Measurements from ENCODE around the gene PIP5K1B. TPM values are rescaled to one million over a fixed set of nuclear protein-coding genes. Genes with fewer than 3 reads are reported as not detected.

PIP5K1B gene
- total RNA-seq, 1 experiment from 2014 or later: 2.5 TPM

DNA sequence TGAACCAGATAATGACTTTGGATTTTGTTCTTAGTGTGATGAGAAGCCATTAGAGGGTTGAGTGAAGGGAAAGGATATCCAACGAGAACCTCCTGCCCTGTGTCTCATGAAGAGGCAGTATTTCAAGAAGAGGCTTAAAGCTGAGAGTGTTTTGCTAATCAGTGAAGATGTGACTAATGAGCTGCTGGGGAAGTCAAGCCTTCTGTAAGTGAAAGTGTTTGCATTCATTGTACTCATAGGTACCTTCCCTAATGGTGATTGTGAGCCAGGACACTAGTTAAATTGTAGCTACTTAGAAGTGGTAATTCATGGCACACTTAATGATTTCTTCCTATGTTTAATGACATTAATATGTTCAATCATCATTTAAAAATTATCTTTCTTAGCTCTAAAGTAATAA is 23.7 kb downstream of the PIP5K1B start:
- H3K27me3 ChIP-seq (ENCODE audit: insufficient read depth, low read length): no peaks in the 10 kb centered on the region
- no peak overlapping the region for H4K5ac ChIP-seq (ENCODE audit: insufficient read length, low read depth, low read length)
- no peaks in the 10 kb centered on the region for H3K79me1 ChIP-seq (ENCODE audit: insufficient read depth, low read depth, low read length, poor library complexity, severe bottlenecking)
- no peaks in the 10 kb centered on the region for H4K20me1 ChIP-seq (ENCODE audit: control insufficient read depth, insufficient read depth, insufficient read length)
- no peak overlapping the region for H3K14ac ChIP-seq (ENCODE audit: insufficient read depth, low read length)
- DNase-seq: no peak
- no peak overlapping the region for H2AFZ ChIP-seq (ENCODE audit: low read length)
- no peaks in the 10 kb centered on the region for H3K79me2 ChIP-seq (ENCODE audit: insufficient read depth, low read length)
- H3K4me3 Mint-ChIP-seq: no peak overlapping the region
- H2BK5ac ChIP-seq (ENCODE audit: insufficient read length, low read length): no peak overlapping the region
- no peak overlapping the region for H2BK20ac ChIP-seq (ENCODE audit: low read depth, low read length, poor library complexity, severe bottlenecking)
- H2AK5ac ChIP-seq (ENCODE audit: insufficient read length, low read length): no peak overlapping the region
- peaks cover 4% of the 10 kb centered on the region; the same call in 1 of the 2 replicates for H3K4me1 ChIP-seq (ENCODE audit: insufficient read depth, low read length)
- peaks cover 0 to 4% of the 10 kb centered on the region in 2 experiments; a peak in 1 of 5 replicates for H3K9me3 Mint-ChIP-seq
- H3K9me3 ChIP-seq (ENCODE audit: control insufficient read depth, low read depth, low read length): no peaks in the 10 kb centered on the region
- H2BK120ac ChIP-seq (ENCODE audit: low read depth, low read length, poor library complexity, severe bottlenecking): no peak overlapping the region
- TF ChIP-seq, protein P1, sequence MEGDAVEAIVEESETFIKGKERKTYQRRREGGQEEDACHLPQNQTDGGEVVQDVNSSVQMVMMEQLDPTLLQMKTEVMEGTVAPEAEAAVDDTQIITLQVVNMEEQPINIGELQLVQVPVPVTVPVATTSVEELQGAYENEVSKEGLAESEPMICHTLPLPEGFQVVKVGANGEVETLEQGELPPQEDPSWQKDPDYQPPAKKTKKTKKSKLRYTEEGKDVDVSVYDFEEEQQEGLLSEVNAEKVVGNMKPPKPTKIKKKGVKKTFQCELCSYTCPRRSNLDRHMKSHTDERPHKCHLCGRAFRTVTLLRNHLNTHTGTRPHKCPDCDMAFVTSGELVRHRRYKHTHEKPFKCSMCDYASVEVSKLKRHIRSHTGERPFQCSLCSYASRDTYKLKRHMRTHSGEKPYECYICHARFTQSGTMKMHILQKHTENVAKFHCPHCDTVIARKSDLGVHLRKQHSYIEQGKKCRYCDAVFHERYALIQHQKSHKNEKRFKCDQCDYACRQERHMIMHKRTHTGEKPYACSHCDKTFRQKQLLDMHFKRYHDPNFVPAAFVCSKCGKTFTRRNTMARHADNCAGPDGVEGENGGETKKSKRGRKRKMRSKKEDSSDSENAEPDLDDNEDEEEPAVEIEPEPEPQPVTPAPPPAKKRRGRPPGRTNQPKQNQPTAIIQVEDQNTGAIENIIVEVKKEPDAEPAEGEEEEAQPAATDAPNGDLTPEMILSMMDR (conservative IDR thresholded peaks at IDR 0.05): no peak
- no peak overlapping the region for H2BK12ac ChIP-seq (ENCODE audit: insufficient read length, low read depth, low read length)
- no peak overlapping the region for H3K18ac ChIP-seq (ENCODE audit: insufficient read length, low read depth, low read length)
- H3K27ac Mint-ChIP-seq: no peak overlapping the region
- no CpG with 5 or more reads among the region's 1 CpG for WGBS (ENCODE audit: extremely low coverage, insufficient read length, low lambda C conversion rate)
- no peak overlapping the region for H3K56ac ChIP-seq (ENCODE audit: insufficient read length, low read depth, low read length)
- no peak overlapping the region for H3T11ph ChIP-seq (ENCODE audit: low read length)
- H3K4ac ChIP-seq (ENCODE audit: low read depth, low read length): no peak overlapping the region
- peaks cover 2% of the 10 kb centered on the region; the same call in 1 of the 2 replicates for H3K27me3 Mint-ChIP-seq (ENCODE audit: low read depth)
- no peak overlapping the region for H2BK15ac ChIP-seq (ENCODE audit: low read depth, low read length)
- H3K4me1 Mint-ChIP-seq: peaks cover 4% of the 10 kb centered on the region in 2 experiments
- H3K23me2 ChIP-seq (ENCODE audit: insufficient read length, low read depth, low read length, poor library complexity, severe bottlenecking): no peaks in the 10 kb centered on the region
- no peak overlapping the region for H4K91ac ChIP-seq (ENCODE audit: insufficient read length, low read depth, low read length)
- peaks cover 0 to 3% (median 0%) of the 10 kb centered on the region in 3 experiments; a peak in 1 of 7 replicates for H3K36me3 Mint-ChIP-seq (ENCODE audit: insufficient read depth in 1 of 3, low read depth in 3 of 3)
- no peak overlapping the region for H3K4me2 ChIP-seq (ENCODE audit: insufficient read depth, insufficient read length, low read length)
- no peak overlapping the region for H3K9ac ChIP-seq (ENCODE audit: extremely low read depth, insufficient read length, low read length)
- H4K8ac ChIP-seq (replicated peaks; ENCODE audit: insufficient read length, low read depth, low read length): no peak overlapping the region
- no peak overlapping the region for H3K23ac ChIP-seq (ENCODE audit: insufficient read length, low read depth, low read length)
- H3K27ac ChIP-seq (ENCODE audit: insufficient read length, low read depth, low read length): no peak overlapping the region
